BLaER1 (cell line): Measurements from ENCODE around the gene CRACR2A.

ENCODE experiments used
- H3K27ac ChIP-seq: shearing (Covaris generic); formaldehyde crosslinking; 2 replicates; pipeline ENCODE4 v1.8.1; 2022
- H3K27me3 ChIP-seq: shearing (Covaris generic); formaldehyde crosslinking; 2 replicates; pipeline ENCODE4 v1.8.1; 2022
- H3K36me3 ChIP-seq: shearing (Covaris generic); formaldehyde crosslinking; 2 replicates; pipeline ENCODE4 v1.8.1; 2022
- H3K4me1 ChIP-seq: shearing (Covaris generic); formaldehyde crosslinking; 2 replicates; pipeline ENCODE4 v1.8.1; 2022
- H3K4me2 ChIP-seq: shearing (Covaris generic); formaldehyde crosslinking; 2 replicates; pipeline ENCODE4 v1.8.1; 2022
- H3K4me3 ChIP-seq: shearing (Covaris generic); formaldehyde crosslinking; 2 replicates; pipeline ENCODE4 v1.8.1; 2022
- H3K9ac ChIP-seq: shearing (Covaris generic); formaldehyde crosslinking; 2 replicates; pipeline ENCODE4 v1.8.1; 2022
- H3K9me3 ChIP-seq: shearing (Covaris generic); formaldehyde crosslinking; 2 replicates; pipeline ENCODE4 v1.8.1; 2022
- H4K20me1 ChIP-seq: shearing (Covaris generic); formaldehyde crosslinking; 2 replicates; pipeline ENCODE4 v1.8.1; 2022
- Cebpa-rat ChIP-seq: shearing (Covaris generic); IDR thresholded peaks from 2 replicates; pipeline ENCODE4 v1.8.1; 2022

The CRACR2A gene

DNA sequence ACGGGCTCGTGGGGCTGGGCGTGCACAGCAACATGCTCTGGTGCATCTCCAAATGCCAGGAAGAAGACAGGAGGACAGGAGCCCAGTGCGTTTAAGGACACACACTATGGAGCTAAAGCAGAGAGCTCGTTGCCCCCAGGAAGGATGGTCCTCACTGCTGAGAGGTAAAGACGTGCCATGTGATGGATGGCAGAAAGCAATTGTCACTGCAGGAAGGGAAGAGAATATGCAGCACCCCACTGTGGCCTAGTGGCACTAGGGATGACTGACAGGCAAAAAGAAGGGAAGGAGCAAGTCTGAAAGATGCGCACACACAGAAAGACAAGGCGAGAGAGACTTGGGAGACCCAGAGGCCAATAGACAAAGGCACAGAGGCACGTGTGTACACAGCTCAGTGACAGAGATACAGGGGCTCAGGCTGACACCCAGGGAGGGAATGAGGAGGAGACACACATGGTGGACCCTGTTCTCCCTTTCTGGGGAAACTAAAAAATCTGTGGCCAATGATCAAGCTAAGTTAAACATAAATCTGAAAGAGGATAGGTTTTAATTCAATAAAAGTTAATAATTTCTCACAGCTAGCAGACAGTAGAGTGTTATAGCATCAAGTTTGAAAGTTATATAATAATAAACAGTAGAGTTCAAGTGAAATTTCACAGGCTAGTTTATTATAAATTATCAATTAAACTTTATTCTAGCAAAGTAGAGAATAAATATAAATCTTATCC is 78.8 kb downstream of the CRACR2A start:
- no peak for TF ChIP-seq Cebpa-rat
- H3K4me2 ChIP-seq: no peak overlapping the region
- no peaks in the 10 kb centered on the region for H3K27me3 ChIP-seq
- no peak overlapping the region for H3K9ac ChIP-seq
- no peaks in the 10 kb centered on the region for H3K9me3 ChIP-seq
- H3K4me1 ChIP-seq: no peaks in the 10 kb centered on the region
- H3K4me3 ChIP-seq: no peak overlapping the region
- H3K27ac ChIP-seq: no peak overlapping the region
- no peaks in the 10 kb centered on the region for H4K20me1 ChIP-seq
- H3K36me3 ChIP-seq: peaks cover 97% of the 10 kb centered on the region

DNA sequence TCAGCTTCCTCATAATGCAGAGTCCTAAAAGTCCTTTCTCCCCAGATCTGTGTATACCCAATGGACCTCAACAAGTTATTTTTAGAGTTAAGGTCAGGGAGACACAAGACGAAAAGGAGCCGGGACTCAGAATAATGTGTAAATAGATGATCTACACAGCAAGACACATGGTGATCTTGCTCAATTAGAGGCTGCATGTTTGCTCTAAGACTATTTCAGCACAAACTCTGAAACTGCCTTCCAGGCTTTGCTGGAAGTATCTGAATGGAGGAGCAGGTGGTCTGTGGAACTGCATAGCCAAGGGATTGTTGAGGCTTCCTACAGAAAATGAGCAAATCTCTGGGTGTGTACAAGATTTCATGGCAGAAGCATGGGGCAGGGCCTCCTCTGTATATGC is 80.8 kb downstream of the CRACR2A start:
- no peaks in the 10 kb centered on the region for H4K20me1 ChIP-seq
- no peak overlapping the region for H3K27ac ChIP-seq
- H3K9ac ChIP-seq: no peak overlapping the region
- H3K27me3 ChIP-seq: no peaks in the 10 kb centered on the region
- H3K4me1 ChIP-seq: no peaks in the 10 kb centered on the region
- no peak for TF ChIP-seq Cebpa-rat
- H3K36me3 ChIP-seq: peaks cover 97% of the 10 kb centered on the region
- no peak overlapping the region for H3K4me2 ChIP-seq
- H3K4me3 ChIP-seq: no peak overlapping the region
- no peaks in the 10 kb centered on the region for H3K9me3 ChIP-seq

DNA sequence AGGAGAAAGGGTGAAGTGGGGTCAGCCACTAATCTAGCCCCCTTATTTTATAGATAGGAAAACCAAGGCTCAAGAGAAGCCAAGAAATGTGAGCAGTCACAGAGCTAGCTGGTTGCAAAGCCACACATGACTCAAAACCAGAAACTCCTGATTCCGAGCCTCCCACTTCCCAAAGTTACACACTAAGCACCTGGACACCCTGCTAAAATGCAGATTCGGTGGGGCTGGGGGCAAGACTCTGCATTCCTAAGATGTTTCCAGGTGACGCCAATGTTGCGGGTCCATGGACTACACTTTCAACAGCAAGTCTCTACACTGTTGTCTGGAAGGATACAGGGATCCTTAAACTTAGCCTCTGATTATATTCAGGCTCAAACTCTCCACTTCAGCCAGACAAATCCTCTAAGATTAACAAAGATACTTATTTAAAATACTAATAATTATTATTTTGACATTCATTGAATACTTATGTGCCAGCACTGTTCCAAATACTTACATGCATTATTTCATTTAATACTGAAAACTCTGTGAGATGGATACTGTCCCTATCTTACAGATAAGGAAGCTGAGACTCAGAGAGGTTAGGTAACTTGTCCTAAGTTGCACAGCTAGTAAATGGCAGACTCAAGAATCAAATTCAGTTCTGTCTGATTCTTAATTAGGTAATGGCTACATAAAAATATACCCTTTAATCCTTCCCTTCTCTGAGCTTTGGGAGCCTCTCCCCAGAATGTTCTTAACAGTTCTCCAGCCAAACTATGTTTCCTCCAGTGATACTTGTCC is 81.4 kb downstream of the CRACR2A start:
- Histone ChIP-seq H3K9ac (no peak overlapping the region), H3K27me3 (no peaks in the 10 kb centered on the region), H3K36me3 (peaks cover 97% of the 10 kb centered on the region), H3K4me3 (no peak overlapping the region), H3K4me1 (no peaks in the 10 kb centered on the region), H3K4me2 (no peak overlapping the region), H3K9me3 (no peaks in the 10 kb centered on the region), H4K20me1 (no peaks in the 10 kb centered on the region), H3K27ac (no peak overlapping the region)
- TF ChIP-seq Cebpa-rat: no peak

DNA sequence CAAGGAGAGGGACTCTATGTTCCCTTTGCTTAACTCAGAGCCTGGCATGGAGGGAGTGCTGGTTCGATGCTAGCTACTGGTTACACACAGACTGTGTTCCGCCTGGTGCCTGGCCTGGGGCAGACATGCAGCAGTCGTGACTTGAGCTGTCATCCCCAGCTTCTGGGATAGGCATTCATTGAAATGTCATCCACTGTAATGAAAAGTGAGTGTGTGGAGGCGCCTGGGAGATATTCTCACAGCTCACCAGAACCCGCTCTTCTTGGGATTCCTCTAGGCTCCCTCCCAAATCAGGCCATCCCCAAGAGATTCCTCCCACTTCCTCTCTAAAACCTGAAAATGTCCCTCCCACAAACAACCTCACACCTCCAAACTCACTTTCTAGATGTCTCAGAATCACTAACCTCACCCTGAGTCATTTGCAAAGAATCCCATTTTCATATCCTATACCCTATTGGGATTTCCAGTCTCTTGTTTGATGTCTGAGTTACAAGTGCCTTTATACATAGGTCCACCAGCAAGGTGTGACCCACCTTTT is 82.8 kb downstream of the CRACR2A start:
- H3K9ac ChIP-seq: no peak overlapping the region
- H4K20me1 ChIP-seq: no peaks in the 10 kb centered on the region
- H3K36me3 ChIP-seq: peaks cover 97% of the 10 kb centered on the region
- H3K4me2 ChIP-seq: no peak overlapping the region
- H3K9me3 ChIP-seq: no peaks in the 10 kb centered on the region
- no peaks in the 10 kb centered on the region for H3K4me1 ChIP-seq
- no peak overlapping the region for H3K4me3 ChIP-seq
- H3K27ac ChIP-seq: no peak overlapping the region
- H3K27me3 ChIP-seq: no peaks in the 10 kb centered on the region
- TF ChIP-seq Cebpa-rat: no peak

DNA sequence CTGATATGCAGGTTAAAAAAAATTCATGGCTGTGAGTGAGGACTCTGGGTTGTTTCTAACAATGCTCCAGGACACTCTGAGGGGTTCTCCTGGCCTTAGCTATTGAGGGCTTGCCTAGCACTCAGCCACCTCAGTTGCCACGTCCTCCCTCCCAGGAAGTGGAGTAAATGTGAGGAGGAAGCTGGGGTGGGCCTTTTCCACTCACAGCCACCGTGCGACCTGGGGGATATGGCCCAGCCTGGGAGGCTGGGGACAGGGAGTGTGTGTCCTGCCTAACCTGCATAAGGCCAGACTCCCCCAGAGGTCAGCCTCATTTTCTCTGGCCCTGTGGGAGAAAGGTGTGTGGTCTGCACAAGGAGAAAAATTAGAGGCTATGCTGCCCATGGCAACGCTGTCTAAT is 83.3 kb downstream of the CRACR2A start:
- no peak for TF ChIP-seq Cebpa-rat
- no peaks in the 10 kb centered on the region for H3K4me1 ChIP-seq
- peaks cover 97% of the 10 kb centered on the region for H3K36me3 ChIP-seq
- H3K9ac ChIP-seq: no peak overlapping the region
- H4K20me1 ChIP-seq: no peaks in the 10 kb centered on the region
- H3K9me3 ChIP-seq: no peaks in the 10 kb centered on the region
- H3K4me2 ChIP-seq: no peak overlapping the region
- no peaks in the 10 kb centered on the region for H3K27me3 ChIP-seq
- H3K4me3 ChIP-seq: no peak overlapping the region
- H3K27ac ChIP-seq: no peak overlapping the region

DNA sequence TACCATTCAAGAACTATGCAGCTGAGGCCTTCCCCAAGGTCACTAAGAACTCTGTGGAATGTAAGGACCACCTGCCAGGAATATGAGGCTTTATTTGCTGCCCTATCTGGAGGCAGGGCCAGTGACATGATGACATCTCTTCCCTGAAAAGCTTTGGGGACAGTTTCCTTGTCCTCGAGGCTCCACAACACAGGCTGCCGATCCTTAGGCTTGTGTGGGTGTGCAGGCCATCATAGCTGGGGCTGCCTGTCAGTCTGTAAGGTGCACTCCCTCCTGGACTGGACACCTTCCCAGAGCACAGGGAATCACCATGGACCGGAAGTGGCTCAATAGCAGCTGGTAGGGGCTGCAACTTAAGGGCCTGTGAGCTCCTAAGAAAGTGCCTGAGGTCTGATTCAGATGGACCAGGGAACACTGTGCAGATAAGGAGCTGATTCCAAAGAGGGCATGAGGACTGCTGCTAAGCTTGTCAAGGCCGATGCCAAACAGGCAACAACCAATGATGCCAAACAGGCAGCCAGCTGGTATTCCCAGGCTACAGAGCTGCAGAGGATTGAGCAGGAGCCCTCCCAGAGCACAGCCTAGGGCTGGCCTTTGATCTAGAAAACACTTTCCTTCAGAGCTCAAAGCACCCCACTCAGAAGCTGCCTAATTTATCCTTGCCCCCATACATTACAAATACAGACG is 84.3 kb downstream of the CRACR2A start:
- peaks cover 98% of the 10 kb centered on the region for H3K36me3 ChIP-seq
- H3K4me2 ChIP-seq: no peak overlapping the region
- H3K4me3 ChIP-seq: no peak overlapping the region
- no peaks in the 10 kb centered on the region for H3K27me3 ChIP-seq
- H3K27ac ChIP-seq: no peak overlapping the region
- no peak overlapping the region for H3K9ac ChIP-seq
- no peaks in the 10 kb centered on the region for H4K20me1 ChIP-seq
- H3K4me1 ChIP-seq: no peaks in the 10 kb centered on the region
- no peaks in the 10 kb centered on the region for H3K9me3 ChIP-seq
- TF ChIP-seq Cebpa-rat: no peak

DNA sequence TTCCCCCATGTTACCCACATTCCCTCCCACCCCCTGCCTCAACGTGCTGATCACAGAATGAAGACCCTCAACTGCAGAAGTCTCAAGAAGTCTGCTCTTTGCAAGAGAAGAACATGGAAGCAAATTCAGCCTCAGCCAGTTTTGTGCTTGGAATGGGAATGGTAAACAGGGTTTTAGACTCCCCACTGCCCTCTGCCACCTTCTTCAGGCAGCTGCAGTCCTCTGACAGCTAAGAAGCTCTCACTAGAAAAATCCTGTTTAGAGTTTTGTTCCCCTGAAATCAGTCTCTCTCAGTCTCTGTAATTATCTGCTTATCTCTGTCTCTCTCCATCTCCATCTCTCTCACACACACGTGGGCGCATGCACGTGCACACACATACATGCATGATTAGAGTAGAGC is 85.4 kb downstream of the CRACR2A start:
- Histone ChIP-seq H3K27me3 (no peaks in the 10 kb centered on the region), H3K9me3 (no peaks in the 10 kb centered on the region), H3K4me1 (no peaks in the 10 kb centered on the region), H3K36me3 (peaks cover 98% of the 10 kb centered on the region), H3K27ac (no peak overlapping the region), H4K20me1 (no peaks in the 10 kb centered on the region), H3K4me2 (no peak overlapping the region), H3K4me3 (no peak overlapping the region), H3K9ac (no peak overlapping the region)
- no peak for TF ChIP-seq Cebpa-rat

DNA sequence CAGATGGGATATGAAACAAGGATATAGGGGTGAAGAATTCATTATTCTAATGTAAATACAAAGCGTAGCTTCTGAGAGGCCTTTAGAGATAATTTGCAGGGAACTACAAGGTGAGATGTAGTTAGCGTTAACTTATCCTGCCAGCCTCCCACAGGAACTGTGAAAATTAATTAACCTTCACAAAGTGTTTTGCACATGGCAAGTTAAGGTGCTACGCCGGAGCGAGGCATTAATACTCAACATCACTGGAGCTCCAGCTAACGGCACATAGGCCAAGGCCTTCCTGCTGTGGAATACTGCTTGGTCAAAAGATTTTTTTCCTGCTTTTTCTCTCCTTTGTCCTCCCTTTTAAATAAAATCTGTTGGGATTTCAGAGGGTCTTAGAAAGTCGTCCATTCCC is 86.5 kb downstream of the CRACR2A start:
- Histone ChIP-seq H3K4me1 (no peaks in the 10 kb centered on the region), H3K36me3 (peaks cover 96% of the 10 kb centered on the region), H3K4me3 (no peak overlapping the region), H3K9ac (no peak overlapping the region), H3K4me2 (no peak overlapping the region), H3K27me3 (no peaks in the 10 kb centered on the region), H4K20me1 (no peaks in the 10 kb centered on the region), H3K27ac (no peak overlapping the region), H3K9me3 (no peaks in the 10 kb centered on the region)
- no peak for TF ChIP-seq Cebpa-rat

DNA sequence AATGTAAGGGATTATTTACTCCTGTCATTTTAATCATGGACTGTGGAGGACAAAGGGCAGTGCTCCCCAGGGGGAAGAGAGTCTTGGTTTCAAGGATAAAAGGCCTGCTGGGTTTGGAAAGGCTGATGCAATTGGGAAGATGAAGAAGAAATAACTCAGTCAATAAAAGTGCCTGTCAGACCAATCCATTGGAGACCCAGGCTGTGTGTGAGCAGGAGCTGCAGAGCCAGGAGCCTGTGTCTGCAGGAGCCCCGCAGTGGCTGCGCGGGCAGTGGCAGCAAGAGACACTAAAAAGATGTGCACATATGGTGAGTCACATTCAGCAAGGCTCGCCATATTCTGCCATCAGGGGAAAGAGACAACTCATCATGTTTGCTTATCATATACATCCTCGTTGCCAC is 90.4 kb downstream of the CRACR2A start:
- Histone ChIP-seq H3K4me3 (no peak overlapping the region), H4K20me1 (no peaks in the 10 kb centered on the region), H3K9ac (no peak overlapping the region), H3K9me3 (no peaks in the 10 kb centered on the region), H3K27ac (no peak overlapping the region), H3K4me1 (no peaks in the 10 kb centered on the region), H3K36me3 (peaks cover 96% of the 10 kb centered on the region), H3K4me2 (no peak overlapping the region), H3K27me3 (no peaks in the 10 kb centered on the region)
- TF ChIP-seq Cebpa-rat: no peak

DNA sequence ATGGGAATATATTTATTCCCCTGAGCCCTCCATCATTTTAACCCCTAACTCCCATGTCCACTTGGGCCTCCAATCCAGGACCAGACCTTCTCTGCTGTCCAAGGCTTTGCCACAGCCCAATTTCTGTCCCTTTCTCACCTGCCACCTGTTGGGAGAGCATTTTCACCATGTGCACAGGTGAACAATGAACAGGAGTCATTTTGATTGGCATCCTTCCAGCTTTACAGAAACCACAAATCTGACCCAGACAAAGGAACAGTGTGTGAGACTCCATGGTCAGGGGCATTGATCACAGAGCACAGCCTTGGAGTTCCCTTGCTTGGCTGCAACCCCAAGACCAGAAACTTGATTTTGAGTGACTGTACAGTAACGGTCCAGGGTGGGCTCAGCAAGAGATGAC is 91.9 kb downstream of the CRACR2A start:
- TF ChIP-seq Cebpa-rat: no peak
- Histone ChIP-seq H3K4me2 (no peak overlapping the region), H3K27ac (no peak overlapping the region), H3K4me1 (peaks cover 5% of the 10 kb centered on the region), H3K27me3 (no peaks in the 10 kb centered on the region), H4K20me1 (0 out of 2 replicates have a peak, but pooled peaks cover under 1% of the 10 kb centered on the region), H3K36me3 (peaks cover 96% of the 10 kb centered on the region), H3K9ac (no peak overlapping the region), H3K9me3 (no peaks in the 10 kb centered on the region), H3K4me3 (no peak overlapping the region)
